HEK293T (cell line): ENCODE data around the gene RNF138.

Experiments
- CTCF ChIA-PET: fragments of 350-600 bp; formaldehyde crosslinking; extraction: SDS; loops from one replicate; lab custom pipeline; 2021; ENCODE audit warnings: antibody characterized with exemption, inconsistent platforms; lab: Yijun Ruan, JAX
- POLR2A ChIA-PET: fragments of 350-600 bp; formaldehyde crosslinking; extraction: SDS; loops from one replicate; lab custom pipeline; 2020; ENCODE audit warnings: antibody characterized with exemption, inconsistent platforms; lab: Yijun Ruan, JAX
- DNase-seq: peaks from one replicate; pipeline ENCODE4 v3.0.0; 2012; ENCODE audit warnings: mixed read lengths; ENCODE audit errors: extremely low spot score
- ARNT ChIP-seq: fragments of 450-650 bp; IDR thresholded peaks from 2 replicates; pipeline ENCODE4 v1.6.1; 2017; ENCODE audit warnings: mild to moderate bottlenecking
- BHLHE40 ChIP-seq: fragments of 450-650 bp; IDR thresholded peaks from 2 replicates; pipeline ENCODE4 v1.6.1; 2016; ENCODE audit warnings: mild to moderate bottlenecking, moderate library complexity, borderline replicate concordance
- CTBP1 ChIP-seq: fragments of 450-650 bp; IDR thresholded peaks from 2 replicates; pipeline ENCODE4 v1.6.1; 2016; ENCODE audit warnings: borderline replicate concordance
- ELF4 ChIP-seq: fragments of 450-650 bp; IDR thresholded peaks from 2 replicates; pipeline ENCODE4 v1.6.1; 2017; ENCODE audit warnings: antibody characterized with exemption
- FOXA1 ChIP-seq: fragments of 450-650 bp; IDR thresholded peaks from 2 replicates; pipeline ENCODE4 v1.6.1; 2016; ENCODE audit warnings: mild to moderate bottlenecking
- FOXK2 ChIP-seq: fragments of 450-650 bp; IDR thresholded peaks from 2 replicates; pipeline ENCODE4 v1.6.1; 2016; ENCODE audit warnings: mild to moderate bottlenecking
- FOXM1 ChIP-seq: fragments of 450-650 bp; IDR thresholded peaks from 2 replicates; pipeline ENCODE4 v1.6.1; 2017; ENCODE audit warnings: mild to moderate bottlenecking, borderline replicate concordance
- HDGF ChIP-seq: fragments of 450-650 bp; IDR thresholded peaks from 2 replicates; pipeline ENCODE4 v1.6.1; 2017; ENCODE audit warnings: antibody characterized with exemption, borderline replicate concordance
- L3MBTL2 ChIP-seq: fragments of 450-650 bp; conservative IDR thresholded peaks from 2 replicates; pipeline ENCODE4 v1.6.1; 2016; ENCODE audit warnings: mild to moderate bottlenecking
- LEF1 ChIP-seq: fragments of 450-650 bp; IDR thresholded peaks from 2 replicates; pipeline ENCODE4 v1.6.1; 2017; ENCODE audit warnings: mild to moderate bottlenecking, borderline replicate concordance
- NFRKB ChIP-seq: fragments of 450-650 bp; IDR thresholded peaks from 2 replicates; pipeline ENCODE4 v1.6.1; 2016; ENCODE audit warnings: mild to moderate bottlenecking, moderate library complexity
- PKNOX1 ChIP-seq: fragments of 450-650 bp; IDR thresholded peaks from 2 replicates; pipeline ENCODE4 v1.6.1; 2016
- SP1 ChIP-seq: fragments of 450-650 bp; IDR thresholded peaks from 2 replicates; pipeline ENCODE4 v1.6.1; 2017
- SUZ12 ChIP-seq: fragments of 450-650 bp; IDR thresholded peaks from 2 replicates; pipeline ENCODE4 v1.6.1; 2016; ENCODE audit warnings: mild to moderate bottlenecking
- TARDBP ChIP-seq: fragments of 450-650 bp; IDR thresholded peaks from 2 replicates; pipeline ENCODE4 v1.6.1; 2016
- ZNF384 ChIP-seq: fragments of 450-650 bp; IDR thresholded peaks from 2 replicates; pipeline ENCODE4 v1.6.1; 2016

The RNF138 gene

GRCh38 chr18:32060026-32060425 lies 31.6 kb upstream of the RNF138 start:
- no peak for DNase-seq
- POLR2A ChIA-PET = interaction anchor here (0.9 kb wide), 1 partner anchor 32 kb away, joined by 3 read pairs; the partner anchor contains the start of gene RNF138
- TF ChIP-seq ZNF384 (no peak), FOXK2 (no peak), CTBP1 (no peak), ARNT (no peak), ELF4 (no peak), NFRKB (no peak), SUZ12 (no peak), HDGF (no peak), LEF1 (no peak), SP1 (no peak), BHLHE40 (no peak), PKNOX1 (no peak), L3MBTL2 (no peak), FOXM1 (no peak), TARDBP (no peak)
- CTCF ChIA-PET = interaction anchor here (1.1 kb wide), 1 partner anchor 13 kb away, joined by 3 read pairs; no protein-coding TSS in a partner anchor

- CTCF ChIA-PET = no interaction called here
- TF ChIP-seq BHLHE40 = no peak
- no peak for TF ChIP-seq TARDBP
- TF ChIP-seq L3MBTL2 = no peak
- no peak for TF ChIP-seq FOXA1
- TF ChIP-seq CTBP1 = no peak
- no peak for TF ChIP-seq ELF4
- POLR2A ChIA-PET = no interaction called here
- no peak for DNase-seq
Measured at GRCh38 chr18:32067375-32068167, 24.1 kb upstream of the RNF138 start.

GRCh38 chr18:32072321-32072720 lies 19.4 kb upstream of the RNF138 start:
- peak; percentile 59 for DNase-seq
- ChIA-PET CTCF (interaction anchor here (0.5 to 1.5 kb wide), 21 partner anchors 8 to 1001 kb away, joined by 3 to 8 read pairs (median 4); partner anchors contain the start of genes RNF125 and TRAPPC8), POLR2A (interaction anchor here (0.6 to 1.5 kb wide), 4 partner anchors 19 to 129 kb away, joined by 3 to 8 read pairs (median 4); partner anchors contain the start of genes RNF125, RNF138 and TRAPPC8)
- TF ChIP-seq FOXA1 = no peak
- no peak for TF ChIP-seq FOXK2
- no peak for TF ChIP-seq CTBP1
- no peak for TF ChIP-seq TARDBP
- TF ChIP-seq HDGF = no peak
- no peak for TF ChIP-seq FOXM1
- no peak for TF ChIP-seq SUZ12
- no peak for TF ChIP-seq SP1
- TF ChIP-seq ELF4 = no peak
- no peak for TF ChIP-seq PKNOX1
- TF ChIP-seq ZNF384 = no peak
- no peak for TF ChIP-seq L3MBTL2
- TF ChIP-seq LEF1 = no peak
- no peak for TF ChIP-seq ARNT
- TF ChIP-seq BHLHE40 = no peak

GRCh38 chr18:32074206-32074605 lies 17.5 kb upstream of the RNF138 start:
- DNase-seq = no peak
- no peak for TF ChIP-seq ELF4
- TF ChIP-seq FOXK2 = no peak
- TF ChIP-seq L3MBTL2 = no peak
- TF ChIP-seq FOXM1 = no peak
- no peak for TF ChIP-seq ARNT
- TF ChIP-seq CTBP1 = no peak
- no peak for TF ChIP-seq FOXA1
- TF ChIP-seq TARDBP = no peak
- no peak for TF ChIP-seq SP1
- no peak for TF ChIP-seq ZNF384
- ChIA-PET CTCF (interaction anchor here (0.6 kb wide), 1 partner anchor 85 kb away, joined by 6 read pairs; no protein-coding TSS in a partner anchor), POLR2A (no interaction called here)

GRCh38 chr18:32078845-32079244 lies 12.8 kb upstream of the RNF138 start:
- no peak for TF ChIP-seq PKNOX1
- no peak for TF ChIP-seq ARNT
- TF ChIP-seq SUZ12 = no peak
- CTCF ChIA-PET = interaction anchor here (0.6 kb wide), 1 partner anchor 172 kb away, joined by 5 read pairs; no protein-coding TSS in a partner anchor
- no peak for DNase-seq
- POLR2A ChIA-PET = interaction anchor here (2.1 kb wide), 1 partner anchor 13 kb away, joined by 8 read pairs; the partner anchor contains the start of gene RNF138

GRCh38 chr18:32081881-32082280 lies 9.8 kb upstream of the RNF138 start:
- DNase-seq = no peak
- TF ChIP-seq TARDBP (no peak), HDGF (no peak), NFRKB (no peak), L3MBTL2 (no peak), ELF4 (no peak), BHLHE40 (no peak), FOXA1 (no peak), CTBP1 (no peak), ZNF384 (no peak), LEF1 (no peak), SUZ12 (no peak), FOXK2 (no peak), PKNOX1 (no peak), FOXM1 (no peak), ARNT (no peak)
- ChIA-PET POLR2A (no interaction called here), CTCF (no interaction called here)
